ENCODE measurements around the gene CARTPT. TPM values are rescaled to one million over a fixed set of nuclear protein-coding genes. Genes with fewer than 3 reads are reported as not detected.

CARTPT gene
- total and polyA plus RNA-seq, 2 donors (not counting 3 experiments of a cell fraction or from before 2014, with no cell fraction given): not detected

- H2AFZ ChIP-seq (ENCODE audit: low read depth, low read length): no peak overlapping the region
- H4K20me1 ChIP-seq (replicated peaks; ENCODE audit: control insufficient read depth, extremely low read depth, insufficient read depth, low read length): no peaks in the 10 kb centered on the region
- H3K36me3 ChIP-seq (ENCODE audit: control insufficient read depth in 2 of 2, extremely low read depth in 1 of 2, insufficient read depth in 2 of 2, low read length in 2 of 2): no peaks in the 10 kb centered on the region
- POLR2A ChIA-PET: no interaction called here
- dilution Hi-C loops (cut with MboI; ENCODE audit: extremely low pct_ligation_motif_present, low sequenced_read_pairs) (no loop called here), intact Hi-C loops (cut with micrococcal nuclease) (no loop called here)
- no peak for DNase-seq (ENCODE audit: low read depth, low spot score)
- CTCF ChIA-PET: no interaction called here
- no peaks in the 10 kb centered on the region for H3K9me1 ChIP-seq (replicated peaks; ENCODE audit: control insufficient read depth, extremely low read depth, insufficient read depth, low read length)
- H3K4me1 ChIP-seq (ENCODE audit: control insufficient read depth, extremely low read depth, insufficient read depth, low read length): peaks cover 4% of the 10 kb centered on the region
- H3K27me3 ChIP-seq (ENCODE audit: control insufficient read depth in 2 of 2, insufficient read depth in 2 of 2, low read length in 2 of 2): peaks cover 22 to 35% of the 10 kb centered on the region in 2 experiments
- no peak overlapping the region for H3K4me2 ChIP-seq (ENCODE audit: insufficient read depth, low read length)
- H3K79me2 ChIP-seq (ENCODE audit: control insufficient read depth, insufficient read depth, low read length): no peaks in the 10 kb centered on the region
- no peak overlapping the region for H3K27ac ChIP-seq (ENCODE audit: insufficient read depth, low read depth, low read length)
- no peak overlapping the region for H3K4me3 ChIP-seq (replicated peaks in 1 of 3; ENCODE audit: insufficient read depth in 1 of 3, low read depth in 1 of 3, low read length in 3 of 3)
- TF ChIP-seq GATA2 (IDR thresholded peaks at IDR 0.05; ENCODE audit: insufficient read depth, insufficient read length, low read depth, low read length) (no peak), MYC (IDR thresholded peaks at IDR 0.05; ENCODE audit: low read depth, low read length) (no peak), MAX (IDR thresholded peaks at IDR 0.05; ENCODE audit: insufficient read depth, insufficient read length) (no peak), EZH2 (IDR thresholded peaks at IDR 0.05; ENCODE audit: borderline replicate concordance, low read depth, low read length, severe bottlenecking) (no peak), POLR2A (IDR thresholded peaks at IDR 0.05; ENCODE audit: low read depth, low read length) (no peak), POLR2AphosphoS5 (IDR thresholded peaks at IDR 0.05; ENCODE audit: insufficient read depth, low read depth, low read length) (no peak), CTCF (IDR thresholded peaks at IDR 0.05; ENCODE audit: extremely low read depth in 1 of 2, insufficient read depth in 1 of 2, low read depth in 1 of 2, low read length in 2 of 2) (no peak), FOS (IDR thresholded peaks at IDR 0.05; ENCODE audit: borderline replicate concordance, insufficient read depth, low read length) (no peak), JUN (IDR thresholded peaks at IDR 0.05; ENCODE audit: borderline replicate concordance, insufficient read depth, insufficient read length, low read depth) (no peak)
- no peaks in the 10 kb centered on the region for H3K9me3 ChIP-seq (replicated peaks; ENCODE audit: control insufficient read depth, insufficient read depth, low read length)
- no peak for FAIRE-seq
- no TSS peak for BruUV-seq (replicated peaks)
- H3K9ac ChIP-seq (replicated peaks; ENCODE audit: extremely low read depth, insufficient read depth, low read length): no peak overlapping the region
These were observed 41.1 kb upstream of the CARTPT start for GRCh38 chr5:71677977-71678376.
